ENCODE results near the gene FAM72A. TPM values are rescaled to one million over a fixed set of nuclear protein-coding genes. Genes with fewer than 3 reads are reported as not detected.
"Not testable (repeated sequence)": the region's sequence is repeated elsewhere in the genome, so short reads cannot be mapped to it uniquely, and the experiment has no call there.

Gene FAM72A
- total RNA-seq, 4 donors from 2014 or later, result 0.80 TPM; not detected in 3

GRCh38 chr1:206195182-206195581, 7.5 kb downstream of the FAM72A start:
- H3K36me3 ChIP-seq, H3K9me3 ChIP-seq, H3K27me3 ChIP-seq, DNase-seq, H3K4me3 ChIP-seq, H3K4me1 ChIP-seq, H3K27ac ChIP-seq: not testable (repeated sequence)

- H3K36me3 ChIP-seq, DNase-seq, H3K27me3 ChIP-seq, H3K4me3 ChIP-seq, H3K27ac ChIP-seq, H3K9me3 ChIP-seq, H3K4me1 ChIP-seq: not testable (repeated sequence)
Observed at GRCh38 chr1:206186826-206187225, 15.8 kb downstream of the FAM72A start.

GRCh38 chr1:206185778-206186177, 16.9 kb downstream of the FAM72A start:
- DNase-seq, H3K36me3 ChIP-seq: not testable (repeated sequence)

DNA sequence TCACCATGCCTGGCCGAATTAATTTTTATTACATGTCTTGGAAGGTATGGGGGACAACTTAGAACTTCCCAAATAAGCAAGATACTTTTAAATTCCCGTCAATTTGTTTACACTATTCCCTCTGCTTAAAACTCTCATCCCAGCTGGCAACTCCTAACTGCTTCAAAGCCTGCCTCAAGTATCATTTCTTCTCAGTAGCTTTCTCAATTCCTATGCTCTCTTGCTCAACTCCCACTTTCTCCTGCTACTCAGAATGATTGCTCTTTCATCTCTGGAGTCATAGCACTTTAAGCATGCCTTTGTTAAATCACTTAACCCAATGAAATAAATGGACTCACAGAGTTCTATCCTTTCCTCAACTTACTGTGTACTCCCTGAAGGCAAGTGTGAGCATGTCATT, 18.9 kb downstream of the FAM72A start:
- not testable (repeated sequence) for H3K4me1 ChIP-seq, H3K36me3 ChIP-seq

More at GRCh38 chr1:206185778-206186177, 16.9 kb downstream of the FAM72A start:
- H3K27ac ChIP-seq, H3K4me3 ChIP-seq, H3K27me3 ChIP-seq, H3K4me1 ChIP-seq, H3K9me3 ChIP-seq: not testable (repeated sequence)

DNA sequence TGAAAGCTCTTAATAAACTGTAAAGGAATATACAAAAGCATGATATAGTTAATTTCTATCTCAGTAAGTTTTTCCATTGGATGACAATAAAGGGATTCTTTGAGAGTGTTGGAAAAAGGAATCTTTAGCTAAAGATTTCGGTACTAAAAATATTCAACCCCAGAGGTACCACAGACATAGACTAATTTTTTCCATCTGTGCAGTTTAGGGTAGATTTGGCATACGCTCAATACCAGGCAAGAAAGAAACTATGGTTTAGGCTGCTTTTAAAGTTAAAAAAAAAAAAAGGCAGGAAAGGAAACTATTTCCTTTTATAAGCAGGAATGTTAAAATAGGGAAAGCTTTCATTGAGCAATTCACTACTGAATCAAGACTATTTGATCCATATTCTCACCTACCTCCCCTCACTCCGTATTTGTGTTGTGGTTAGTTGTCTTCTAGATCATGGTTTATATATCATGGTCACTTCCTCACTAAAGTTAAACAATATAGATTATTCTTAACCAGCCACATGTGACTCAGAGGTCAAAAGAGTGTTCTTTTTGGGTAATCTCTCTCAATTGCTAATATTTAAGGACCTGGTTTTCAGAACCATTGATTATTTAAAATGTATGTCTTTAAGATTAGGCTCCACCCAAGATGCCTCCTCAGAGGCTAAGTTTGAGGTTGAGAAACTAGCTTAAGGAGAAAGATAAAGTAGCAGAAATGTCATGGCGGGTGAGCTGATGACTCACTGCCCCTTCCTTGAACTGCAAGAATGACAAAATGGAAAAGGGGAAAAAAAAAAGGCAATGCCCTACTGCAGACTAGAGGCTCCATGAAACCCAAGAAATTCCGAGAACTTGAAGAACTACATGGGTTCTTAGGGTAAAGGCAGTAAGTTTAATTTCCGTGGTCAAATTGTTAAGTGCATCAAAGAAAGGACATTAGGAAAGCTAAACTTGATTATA, 20.0 kb downstream of the FAM72A start:
- H3K4me1 ChIP-seq, DNase-seq, H3K4me3 ChIP-seq, H3K27me3 ChIP-seq, H3K36me3 ChIP-seq, H3K27ac ChIP-seq, H3K9me3 ChIP-seq: not testable (repeated sequence)

More for the DNA sequence above, 18.9 kb downstream of the FAM72A start:
- H3K27ac ChIP-seq, H3K9me3 ChIP-seq, DNase-seq, H3K4me3 ChIP-seq, H3K27me3 ChIP-seq: not testable (repeated sequence)

DNA sequence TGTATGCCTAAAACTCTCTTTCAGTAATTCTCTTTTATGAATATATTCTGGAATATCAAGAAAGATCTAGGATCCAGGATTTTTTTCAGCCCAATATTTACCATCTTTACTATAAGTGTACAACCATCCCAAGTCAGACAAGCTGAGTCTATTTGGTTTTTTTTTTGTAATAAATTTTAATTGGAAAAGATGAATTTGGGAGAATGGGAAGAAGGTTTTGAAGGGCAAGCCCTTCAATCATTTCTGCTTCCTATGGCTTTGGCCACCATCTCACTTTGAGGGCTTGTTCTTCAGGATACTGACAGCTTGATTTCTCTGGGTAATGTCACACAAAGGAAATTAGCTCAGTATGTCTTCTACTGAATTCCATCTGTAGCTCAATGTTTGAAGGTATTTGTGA, 23.0 kb downstream of the FAM72A start:
- H3K4me1 ChIP-seq, H3K9me3 ChIP-seq: not testable (repeated sequence)

GRCh38 chr1:206178061-206178989, 24.3 kb downstream of the FAM72A start:
- H3K4me3 ChIP-seq, H3K27ac ChIP-seq, H3K27me3 ChIP-seq, H3K4me1 ChIP-seq, H3K36me3 ChIP-seq, DNase-seq, H3K9me3 ChIP-seq: not testable (repeated sequence)

More for the DNA sequence above, 23.0 kb downstream of the FAM72A start:
- H3K27ac ChIP-seq, H3K4me3 ChIP-seq, H3K36me3 ChIP-seq, H3K27me3 ChIP-seq, DNase-seq: not testable (repeated sequence)

- H3K9me3 ChIP-seq, H3K27me3 ChIP-seq, H3K4me3 ChIP-seq, H3K27ac ChIP-seq, H3K36me3 ChIP-seq, H3K4me1 ChIP-seq, DNase-seq: not testable (repeated sequence)
Observed at GRCh38 chr1:206176114-206176502, 26.5 kb downstream of the FAM72A start.

GRCh38 chr1:206175459-206176113, 27.1 kb downstream of the FAM72A start:
- not testable (repeated sequence) for H3K27ac ChIP-seq, H3K27me3 ChIP-seq, DNase-seq, H3K4me3 ChIP-seq, H3K4me1 ChIP-seq, H3K9me3 ChIP-seq, H3K36me3 ChIP-seq

DNA sequence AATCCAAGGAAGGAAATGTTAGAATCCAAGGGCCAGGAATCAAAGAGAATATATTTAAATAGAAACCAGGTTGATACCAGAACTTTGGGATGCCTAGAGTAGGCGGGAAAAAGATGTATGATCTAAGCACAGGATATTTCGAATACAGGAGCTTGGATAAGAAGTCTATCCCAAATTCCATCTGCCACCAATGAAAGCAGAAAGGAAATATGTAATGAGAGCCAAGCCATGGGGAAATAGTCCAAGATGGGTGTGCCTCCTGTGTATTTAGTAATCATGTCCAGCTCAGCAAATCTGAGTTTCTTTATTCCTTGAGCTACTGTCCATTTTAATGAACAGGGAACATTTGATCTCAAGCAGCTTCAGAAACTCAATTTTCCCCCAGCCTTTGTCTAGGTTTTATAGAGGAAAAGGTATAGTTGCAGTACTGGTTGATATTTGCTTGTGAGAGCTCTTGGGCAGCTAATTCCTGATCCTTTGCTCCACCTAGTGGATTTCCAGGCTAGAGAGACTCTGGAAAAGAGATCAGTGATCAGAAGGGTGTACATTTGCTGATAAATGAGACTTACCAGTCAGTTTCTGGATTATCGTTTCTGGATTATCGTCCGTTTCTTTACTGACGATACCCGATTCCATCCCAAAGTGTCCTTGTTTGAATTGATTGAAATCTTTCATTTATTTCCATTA, 28.3 kb downstream of the FAM72A start:
- peak in 1 of 6 experiments; percentile 20 for TF ChIP-seq CTCF (IDR thresholded peaks at IDR 0.05)
- not testable (repeated sequence) for H3K27me3 ChIP-seq, H3K4me1 ChIP-seq, DNase-seq, H3K27ac ChIP-seq, H3K36me3 ChIP-seq, H3K4me3 ChIP-seq, H3K9me3 ChIP-seq

DNA sequence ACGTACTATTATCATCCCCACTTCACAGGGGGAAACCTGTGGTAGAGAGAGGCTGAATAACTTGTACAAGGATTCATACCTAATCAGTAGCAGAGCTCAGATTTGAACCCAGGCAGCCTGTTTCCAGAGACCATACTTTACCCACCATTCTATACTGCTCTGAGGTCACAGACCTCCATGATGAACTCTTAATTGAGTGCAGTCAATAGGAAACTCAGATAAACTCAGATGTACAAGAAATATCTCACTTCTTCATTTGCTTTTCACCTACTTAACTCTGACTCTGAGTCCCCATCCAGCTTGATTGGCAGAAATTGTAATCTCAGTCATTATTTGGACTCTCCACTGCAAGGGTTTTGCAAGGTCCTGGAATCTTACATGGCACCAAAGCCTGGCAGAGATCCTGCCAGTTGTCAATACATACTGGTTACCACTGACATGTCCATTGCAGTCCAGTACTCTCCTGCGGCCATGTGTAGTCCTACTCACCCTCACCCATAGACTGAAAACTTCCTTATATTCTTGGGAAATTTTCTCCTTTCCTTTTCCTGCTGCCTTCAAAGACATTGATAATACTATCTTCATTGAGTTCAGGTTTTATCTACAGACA, 29.4 kb downstream of the FAM72A start:
- H3K27ac ChIP-seq, H3K9me3 ChIP-seq, H3K4me3 ChIP-seq, H3K4me1 ChIP-seq, H3K36me3 ChIP-seq, DNase-seq, H3K27me3 ChIP-seq: not testable (repeated sequence)

DNA sequence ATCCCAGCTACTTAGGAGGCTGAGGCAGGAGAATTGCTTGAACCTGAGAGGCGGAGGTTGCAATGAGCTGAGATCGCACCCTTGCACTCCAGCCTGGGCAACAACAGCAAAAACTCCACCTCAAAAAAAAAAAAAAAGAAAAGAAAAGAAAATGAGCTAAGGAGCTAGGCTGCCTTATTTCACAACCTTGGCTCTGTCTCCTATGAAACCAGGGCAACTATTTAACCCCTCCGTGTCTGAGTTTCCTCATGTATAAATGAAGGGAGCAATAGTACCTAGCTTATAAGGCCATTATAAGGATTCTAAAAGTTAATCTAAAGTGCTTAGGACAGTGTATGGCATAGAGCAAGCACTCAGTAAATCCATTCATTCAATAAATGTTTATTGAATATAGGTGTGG, 32.8 kb downstream of the FAM72A start:
- not testable (repeated sequence) for H3K36me3 ChIP-seq, H3K4me1 ChIP-seq, DNase-seq

More for the DNA sequence above, 32.8 kb downstream of the FAM72A start:
- not testable (repeated sequence) for H3K27ac ChIP-seq, H3K9me3 ChIP-seq, H3K4me3 ChIP-seq, H3K27me3 ChIP-seq
